HuH-7.5 (cell line): ENCODE data around the gene CDKAL1.
A peak's percentile ranks its signal among the peaks of the same experiment; 100 is the strongest.

Experiments
- DNase-seq: peaks from one replicate; pipeline ENCODE4 v3.0.0; 2011; ENCODE audit warnings: low spot score

Gene CDKAL1

DNA sequence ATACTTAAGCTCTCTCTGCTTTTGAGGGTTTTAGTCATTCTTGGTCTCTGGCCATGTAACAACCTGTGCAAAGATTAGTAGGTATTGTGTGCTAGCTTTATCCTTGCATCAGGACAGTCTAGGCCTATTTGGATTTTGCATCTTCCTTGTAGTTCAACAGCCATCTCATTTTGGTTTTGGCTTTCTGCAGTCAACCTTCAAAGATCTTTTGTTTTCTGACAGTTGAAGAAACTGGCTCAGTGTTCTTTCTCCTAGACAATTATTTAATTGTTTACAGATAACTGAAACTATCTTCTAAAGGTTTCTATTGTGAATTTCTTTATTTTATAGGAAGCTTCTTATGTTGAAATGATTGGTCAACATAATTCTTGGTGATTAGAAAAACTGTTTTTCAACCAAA is 307.5 kb downstream of the CDKAL1 start:
- DNase-seq = no peak

DNA sequence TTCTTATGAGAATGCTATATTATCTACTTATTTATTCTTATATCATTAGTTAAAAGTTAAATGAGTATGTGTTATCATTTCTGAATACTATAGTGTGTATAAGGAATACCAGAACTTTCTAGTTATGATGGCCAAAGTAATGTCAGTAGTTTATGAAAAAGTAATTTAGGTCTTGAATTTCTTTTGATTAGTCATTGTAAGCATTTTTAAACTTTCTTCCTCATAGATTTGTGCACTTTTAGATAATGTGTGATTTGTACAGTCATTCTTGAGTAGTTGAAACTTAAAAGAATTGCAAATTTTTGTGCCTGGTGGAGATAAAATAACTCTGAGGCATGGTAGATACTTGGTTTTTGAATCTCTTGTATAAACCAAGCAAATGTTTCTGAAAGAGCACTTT is 311.3 kb downstream of the CDKAL1 start:
- DNase-seq = no peak

DNA sequence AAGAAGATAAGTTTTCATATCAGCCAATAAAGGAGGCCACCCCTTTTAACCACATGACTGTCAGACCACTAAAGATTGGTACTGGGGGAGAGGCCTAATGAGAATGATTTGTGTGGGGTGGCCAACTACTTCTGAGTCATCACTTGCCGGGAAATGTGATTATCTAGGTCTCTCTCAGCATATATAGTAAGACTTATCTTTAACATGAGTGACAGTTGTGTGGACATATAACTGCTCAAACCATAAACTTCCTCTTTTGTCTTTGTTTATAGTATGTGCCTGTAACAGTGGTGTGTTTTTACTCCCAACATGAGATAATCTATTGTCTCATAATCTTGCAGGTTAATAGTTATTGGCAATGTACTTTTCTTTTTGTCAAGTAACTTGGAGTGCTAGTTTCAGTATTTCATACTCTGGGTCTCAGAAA is 312.4 kb downstream of the CDKAL1 start:
- no peak for DNase-seq

DNA sequence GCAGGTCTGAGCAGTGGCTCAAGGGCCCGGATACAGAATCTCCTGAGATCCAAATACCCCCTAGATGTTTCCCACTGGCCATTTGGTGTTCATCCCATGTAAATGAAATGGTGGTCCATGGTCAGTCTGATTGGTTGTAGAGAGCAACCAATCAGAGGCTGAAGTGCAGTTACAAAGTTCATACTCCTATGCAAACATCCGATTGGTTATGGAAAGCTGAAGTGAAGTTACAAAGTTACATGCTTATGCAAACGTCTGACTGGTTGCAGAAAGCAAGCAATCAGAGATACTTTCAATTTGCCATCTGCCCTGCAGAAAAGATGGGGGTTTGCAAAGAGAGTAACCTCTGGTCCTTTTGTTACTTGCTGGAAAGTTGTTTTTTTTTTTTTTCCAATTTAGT is 313.6 kb downstream of the CDKAL1 start:
- no peak for DNase-seq

DNA sequence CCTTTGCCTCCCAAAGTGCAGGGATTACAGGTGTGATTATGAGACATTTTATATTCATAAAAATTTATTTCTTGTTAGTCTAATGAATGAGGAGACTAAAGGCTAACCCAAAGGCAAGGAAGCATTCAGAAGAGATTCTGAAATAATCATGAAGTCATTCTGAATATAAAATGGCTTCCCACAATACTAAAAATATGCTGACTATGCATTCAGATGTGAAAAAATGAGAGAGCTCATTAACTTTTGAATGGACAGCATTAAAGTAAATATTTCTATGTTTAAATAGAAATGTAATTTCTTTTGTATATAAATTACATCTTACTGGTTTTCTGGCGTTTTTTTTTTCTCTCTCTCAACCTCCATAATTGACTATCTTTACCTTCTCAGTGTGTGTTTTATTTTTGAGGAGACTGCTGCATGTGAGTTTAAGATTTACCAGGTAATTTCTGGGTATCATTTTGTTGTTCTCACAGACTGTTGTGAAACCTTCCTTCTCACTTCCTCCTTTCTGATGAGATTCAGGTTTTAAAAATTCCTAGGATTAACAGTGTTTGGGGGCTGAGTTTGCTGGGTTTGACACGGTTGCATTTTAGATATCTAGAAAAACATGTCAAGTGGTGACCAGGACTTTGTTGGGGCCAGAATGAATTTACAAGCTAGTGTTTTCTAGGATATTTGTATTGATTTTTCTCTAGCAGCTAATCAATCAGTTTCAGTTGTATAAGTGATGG is 316.6 kb downstream of the CDKAL1 start:
- DNase-seq = no peak

DNA sequence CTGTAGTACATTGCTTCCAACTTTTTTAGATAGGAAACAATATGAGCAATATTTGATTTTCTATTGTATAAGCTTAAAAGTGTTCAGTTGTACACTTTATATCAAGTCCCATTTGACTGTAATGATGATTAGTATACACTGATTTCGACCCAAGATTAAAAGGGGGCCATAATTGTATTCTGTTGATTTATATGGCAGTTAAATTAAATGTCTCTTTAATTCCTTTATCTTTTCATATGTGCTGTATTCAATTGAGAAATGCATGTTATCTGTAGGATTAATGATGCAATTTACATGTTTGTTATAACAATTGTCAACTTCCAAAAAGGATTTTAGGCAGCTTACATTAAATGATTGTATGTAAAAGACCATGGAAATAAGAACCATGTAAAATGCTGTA is 317.5 kb downstream of the CDKAL1 start:
- no peak for DNase-seq

DNA sequence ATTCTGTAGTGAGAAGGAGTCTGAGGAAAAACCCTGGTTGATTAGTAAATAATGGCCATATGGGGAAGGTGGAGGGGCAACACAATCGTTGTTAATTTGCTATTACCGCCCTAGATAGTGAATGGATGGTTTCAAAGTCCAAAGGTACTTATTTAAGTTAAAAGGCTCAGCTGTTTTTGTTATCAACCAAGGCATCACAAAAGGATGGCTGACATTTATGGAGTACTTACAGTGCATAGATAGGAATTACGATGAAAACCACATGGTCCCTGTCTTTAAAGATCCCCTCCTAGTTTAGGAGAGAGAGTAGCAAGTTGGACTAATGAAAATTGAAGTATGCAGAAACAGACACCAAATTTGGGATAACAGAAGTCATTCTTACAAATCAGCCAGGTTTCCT is 319.6 kb downstream of the CDKAL1 start:
- DNase-seq = no peak

DNA sequence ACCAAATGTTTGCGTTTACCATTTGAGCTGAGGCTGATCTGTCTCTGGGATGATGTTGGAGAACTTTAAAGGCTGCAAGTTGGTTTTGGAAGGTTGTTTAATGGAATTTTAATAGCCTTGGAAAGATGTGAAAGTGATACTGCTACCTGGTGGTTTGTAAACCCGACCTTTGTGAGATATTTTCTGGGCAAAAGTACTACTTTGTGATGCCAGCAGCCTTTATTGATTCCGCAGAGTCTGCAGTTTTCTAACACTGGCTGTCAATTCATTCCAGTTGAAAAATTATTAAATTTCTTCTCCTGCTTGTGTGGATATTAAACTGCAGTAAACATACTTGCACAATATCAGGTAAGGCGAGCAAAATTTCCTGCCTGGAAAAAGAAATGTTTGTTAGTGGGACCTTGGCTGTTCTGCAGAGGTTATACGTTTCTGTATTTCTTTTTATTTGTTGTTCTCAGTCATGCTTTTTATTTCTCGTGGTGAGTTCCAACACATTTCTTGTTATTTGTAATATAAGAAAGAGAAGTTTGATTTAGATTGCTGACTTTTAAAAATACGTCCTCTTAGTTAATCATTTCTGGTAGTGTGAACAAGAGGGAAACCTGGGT is 322.5 kb downstream of the CDKAL1 start:
- no peak for DNase-seq

DNA sequence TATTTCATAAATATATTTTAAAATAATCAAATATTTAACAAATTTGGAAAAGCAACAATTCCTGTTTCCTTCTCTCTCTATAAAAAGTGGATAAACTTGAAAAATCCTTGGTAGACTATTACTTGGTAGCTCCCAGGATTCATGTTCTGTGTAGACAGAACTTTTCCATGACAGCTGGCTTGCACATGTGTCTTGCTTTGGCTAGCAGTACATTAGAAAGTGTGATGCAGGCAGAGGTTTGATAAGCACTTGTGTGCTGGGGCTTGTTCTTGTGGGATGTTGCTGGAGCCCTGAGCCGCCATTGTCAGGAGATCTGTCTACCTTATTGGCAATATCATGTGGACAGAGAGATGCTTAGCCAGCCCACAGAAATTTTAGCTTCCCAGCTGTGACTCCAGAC is 327.2 kb downstream of the CDKAL1 start:
- no peak for DNase-seq

DNA sequence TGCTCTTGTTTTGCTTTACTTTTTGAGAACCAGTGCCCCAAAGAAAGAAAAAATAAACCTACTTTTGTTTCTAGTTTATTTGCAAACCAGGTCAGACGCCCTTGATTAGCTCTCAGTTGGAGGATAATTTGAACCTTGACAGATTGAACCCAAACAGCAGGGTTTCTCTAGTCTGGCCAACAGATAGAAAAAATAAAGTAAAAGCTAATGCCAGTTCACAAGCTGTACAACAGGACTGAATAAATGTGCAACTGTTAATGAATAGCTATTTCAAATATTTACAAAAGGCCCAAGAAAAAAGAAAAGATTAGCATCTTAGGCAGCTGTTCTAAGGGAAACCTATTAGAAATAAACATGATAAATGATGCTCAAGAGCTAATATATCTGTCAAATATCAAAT is 331.8 kb downstream of the CDKAL1 start:
- DNase-seq = no peak

DNA sequence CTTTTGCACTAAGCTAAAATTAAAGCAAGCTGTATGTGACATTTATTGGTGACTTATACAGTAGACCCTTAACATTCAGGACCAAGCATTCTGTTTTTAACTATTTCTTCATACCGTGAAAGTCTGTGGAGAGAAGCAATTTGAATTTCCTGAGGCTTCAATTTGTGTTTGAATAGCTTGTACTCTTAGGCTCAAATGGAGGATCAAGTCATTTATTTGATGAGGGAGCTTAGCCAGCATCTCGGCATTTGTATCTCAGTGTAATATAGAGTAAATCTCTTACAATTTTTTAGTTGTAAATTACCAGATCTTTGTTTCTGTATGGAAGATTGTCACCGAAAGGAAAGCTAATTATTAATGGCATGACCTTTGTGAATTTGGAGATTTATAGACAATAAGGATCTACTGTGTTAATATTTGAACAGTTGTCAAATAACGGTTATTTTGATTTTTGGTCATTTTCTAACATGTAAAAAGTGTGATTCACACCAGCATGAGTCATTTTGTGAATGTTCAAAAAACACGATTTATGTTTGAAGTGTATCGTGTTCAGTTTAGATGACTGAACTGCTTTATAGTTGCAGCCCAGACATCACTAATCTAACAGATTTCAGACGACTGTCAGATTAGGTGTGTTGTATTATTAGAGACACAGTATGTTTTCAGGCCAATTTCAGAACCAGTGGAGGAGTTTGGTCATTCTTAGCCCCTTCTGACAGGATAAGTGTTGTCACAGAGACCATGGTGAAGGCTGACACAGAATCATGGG is 332.9 kb downstream of the CDKAL1 start:
- no peak for DNase-seq

DNA sequence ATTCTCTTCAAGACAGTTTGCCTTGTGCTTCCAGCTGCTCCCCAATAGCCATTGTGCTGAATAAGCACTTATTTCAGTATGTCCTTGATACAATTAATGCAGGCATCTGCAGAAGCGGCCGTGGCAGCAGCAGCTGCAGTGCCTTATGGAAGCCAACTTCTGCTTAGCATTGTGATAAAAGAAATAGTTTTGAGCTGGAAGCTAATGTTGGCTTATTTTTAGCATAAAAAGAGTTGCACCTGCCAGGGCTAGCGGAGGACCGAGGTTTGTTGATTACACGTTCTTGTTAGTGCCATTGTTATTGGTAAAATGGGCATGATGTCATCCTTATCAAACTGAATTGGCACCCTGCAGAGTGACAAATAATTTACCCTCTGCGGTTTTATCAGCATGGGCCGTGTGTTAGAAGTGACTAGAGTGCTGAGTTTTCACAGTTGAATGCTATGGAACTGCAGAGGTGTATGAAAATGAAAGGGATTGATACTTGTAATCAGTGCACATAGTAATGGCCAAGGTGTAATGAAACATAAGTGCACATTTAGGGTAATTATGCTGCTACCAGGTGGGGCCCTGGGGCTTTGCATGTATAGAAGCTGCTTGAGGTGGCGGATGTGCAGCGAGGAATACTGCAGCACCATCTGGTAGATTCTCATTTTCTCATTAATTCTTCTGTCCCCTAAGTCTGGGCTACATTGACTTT is 334.3 kb downstream of the CDKAL1 start:
- DNase-seq = no peak

DNA sequence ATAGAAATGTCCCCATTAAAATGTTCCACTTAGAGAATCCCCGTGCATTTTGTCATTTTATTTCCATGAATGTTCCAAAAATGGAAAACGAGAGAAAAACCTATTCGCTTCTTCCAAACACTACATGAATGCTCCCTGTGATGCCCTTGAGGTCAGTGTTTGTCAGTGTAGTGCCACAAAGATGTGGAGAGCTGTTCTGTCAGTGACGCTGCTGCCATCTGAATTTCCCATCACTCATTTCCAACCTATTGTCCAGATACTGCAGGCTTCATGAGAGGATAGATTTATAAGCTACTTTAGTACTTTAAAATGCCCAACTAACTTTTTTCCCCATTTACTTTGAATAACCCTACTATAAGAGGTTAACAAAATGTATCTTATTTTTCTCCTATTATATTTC is 335.8 kb downstream of the CDKAL1 start:
- DNase-seq = no peak

DNA sequence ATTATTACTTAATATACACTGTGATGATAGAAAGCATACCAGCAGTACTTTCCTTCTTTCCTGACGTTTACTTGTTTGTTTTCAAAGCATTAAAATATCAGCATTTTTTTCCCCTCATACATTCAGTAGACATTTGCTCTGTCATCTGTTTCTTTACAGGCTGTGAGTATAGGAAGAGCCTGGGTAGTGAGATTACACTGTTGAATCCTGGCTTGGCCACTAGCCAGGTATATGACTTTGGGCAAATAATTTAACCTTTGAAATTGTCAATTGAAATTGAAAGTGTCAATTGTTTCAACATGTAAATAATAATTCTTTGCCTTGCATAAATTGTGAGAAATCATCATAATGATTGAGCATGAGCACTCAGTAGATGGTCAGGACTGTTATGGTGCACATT is 336.2 kb downstream of the CDKAL1 start:
- no peak for DNase-seq

DNA sequence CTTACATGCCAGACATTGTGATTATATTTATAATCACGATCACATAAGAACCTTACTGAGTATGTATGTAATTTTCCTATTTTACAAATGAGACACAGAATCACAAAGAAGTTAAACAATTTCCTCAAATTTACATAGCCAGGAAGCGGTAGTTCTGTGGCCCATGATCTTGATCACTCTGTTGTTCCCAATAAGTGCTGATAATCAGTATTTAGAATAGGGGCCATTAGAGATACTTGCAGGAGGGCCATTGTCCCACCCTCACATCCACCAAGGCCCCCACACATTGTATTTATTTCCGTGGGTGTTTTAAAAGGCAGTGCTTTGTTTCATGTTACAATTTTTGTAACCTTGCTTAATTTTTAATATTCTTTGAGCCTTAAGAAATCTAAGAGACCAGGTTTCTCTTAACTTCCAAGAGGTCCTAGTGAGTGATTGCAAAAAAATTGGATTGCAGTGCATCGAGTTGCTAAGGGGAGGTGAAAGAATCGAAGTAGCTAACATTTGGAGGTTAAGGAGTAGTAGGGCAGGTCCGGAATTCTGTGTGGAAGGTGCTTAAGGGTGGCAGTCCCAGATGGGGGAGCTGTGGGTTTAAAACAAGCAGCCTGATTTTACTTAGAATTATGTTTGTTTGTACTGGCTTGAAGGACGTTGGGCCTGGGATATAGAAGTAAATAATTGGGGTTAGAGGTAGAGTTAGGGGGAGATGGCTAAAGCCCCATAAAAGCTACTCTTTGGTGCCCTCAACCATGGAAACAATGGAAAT is 339.4 kb downstream of the CDKAL1 start:
- no peak for DNase-seq

DNA sequence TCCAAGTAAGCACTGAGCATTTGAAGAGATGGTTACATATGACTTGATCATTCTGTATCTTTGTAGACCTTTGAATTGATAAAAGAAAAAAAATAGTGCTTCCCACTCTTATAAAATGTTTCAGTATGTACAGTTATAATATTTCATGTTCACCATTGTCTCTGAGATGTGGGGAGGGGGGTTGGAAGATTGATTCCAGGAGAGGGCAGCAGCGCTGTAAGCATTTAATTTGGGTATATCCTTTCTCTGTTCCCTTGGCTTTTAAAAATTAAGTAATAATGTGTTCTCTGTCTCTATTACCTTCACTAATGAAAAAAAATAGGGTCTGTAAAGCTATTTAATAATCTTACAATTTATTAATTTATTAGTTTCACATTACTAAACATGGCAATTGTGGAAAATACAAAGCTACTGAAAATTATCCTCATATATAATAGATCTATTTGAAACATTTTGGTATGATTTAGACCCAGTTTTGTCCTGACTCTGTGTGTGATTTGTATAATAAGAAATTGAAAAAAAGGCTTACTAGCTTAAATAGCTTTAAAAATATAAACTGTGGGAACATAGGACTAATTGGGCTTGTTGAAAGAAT is 341.2 kb downstream of the CDKAL1 start:
- no peak for DNase-seq

DNA sequence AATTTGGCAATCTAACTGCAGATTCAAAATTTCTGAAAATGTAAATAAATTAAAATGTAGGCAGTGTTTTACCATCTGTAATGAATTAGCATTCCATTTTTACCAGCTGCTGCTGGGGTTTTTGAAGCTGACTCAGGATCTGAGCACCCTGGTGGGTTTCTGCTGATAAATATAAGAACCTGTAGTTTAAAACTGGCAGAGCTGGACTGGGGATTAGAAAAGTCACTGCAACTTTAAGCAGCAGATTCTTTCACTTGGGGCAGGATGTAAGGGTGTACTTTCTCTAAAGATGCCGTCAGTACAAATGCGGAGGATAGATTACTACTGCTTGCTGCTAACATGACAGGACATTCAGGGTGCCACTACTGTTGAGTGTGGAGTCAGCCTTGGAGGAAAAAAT is 341.8 kb downstream of the CDKAL1 start:
- peak; percentile 5 for DNase-seq

DNA sequence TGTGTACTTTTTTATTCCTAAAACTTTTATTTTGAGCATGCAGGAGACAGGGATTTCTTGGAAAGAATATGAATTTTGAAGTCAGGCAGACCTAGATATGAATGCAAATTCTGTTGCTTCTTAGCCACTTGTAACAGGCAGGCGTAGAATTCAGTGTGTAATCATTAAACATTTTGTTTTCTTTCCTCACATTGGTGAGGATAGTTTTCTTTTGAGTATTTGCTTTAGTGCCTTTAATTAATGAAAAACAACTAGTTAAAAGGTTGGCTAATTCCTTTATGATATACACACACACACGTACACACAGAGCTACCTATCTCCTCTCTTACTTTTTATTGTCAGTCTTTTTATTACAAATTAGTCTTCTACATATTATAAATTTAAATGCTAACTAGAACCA is 342.3 kb downstream of the CDKAL1 start:
- DNase-seq = no peak

DNA sequence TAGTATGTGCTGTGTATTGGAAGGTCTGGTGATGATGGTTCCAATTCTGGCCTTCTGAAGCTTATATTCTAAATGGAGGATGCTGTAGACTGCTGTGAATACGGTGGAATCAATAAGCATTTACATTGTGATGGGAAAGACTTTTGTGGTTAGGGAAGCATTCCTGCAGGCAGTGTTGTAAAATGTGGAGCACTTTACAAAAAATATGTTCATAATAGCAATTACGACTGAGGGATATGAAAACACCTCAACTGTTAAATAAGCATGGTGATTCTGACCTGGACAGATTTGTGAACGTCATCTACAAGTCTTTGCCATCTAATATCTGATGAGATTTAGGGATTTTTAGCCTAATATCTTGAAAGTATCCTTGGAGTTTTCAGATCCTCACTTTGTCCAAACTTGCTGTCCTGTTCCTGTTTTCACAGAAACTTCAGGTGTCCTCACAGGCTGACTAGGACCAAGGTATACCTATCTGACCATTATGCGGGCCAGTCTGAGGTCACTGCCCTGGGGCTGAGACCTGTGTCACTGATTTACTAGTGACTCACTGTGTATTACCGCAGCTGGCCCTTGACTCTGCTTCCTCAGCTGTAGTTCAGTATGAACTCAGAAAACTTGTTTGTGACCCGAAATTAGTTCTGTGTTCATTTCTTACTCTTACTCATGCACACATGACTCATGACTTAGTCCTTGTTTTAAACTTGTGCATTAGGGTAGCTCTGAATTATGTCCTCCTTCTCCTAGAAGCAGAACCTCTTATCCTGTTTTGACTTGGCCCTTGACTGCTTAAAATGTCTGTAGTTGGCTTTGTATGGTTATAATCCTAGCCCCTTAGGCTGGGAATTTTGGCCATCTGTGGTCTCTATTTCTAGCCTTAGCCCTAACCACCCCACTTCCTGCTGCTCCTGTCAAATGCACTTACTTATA is 343.0 kb downstream of the CDKAL1 start:
- DNase-seq = peak; percentile 36

DNA sequence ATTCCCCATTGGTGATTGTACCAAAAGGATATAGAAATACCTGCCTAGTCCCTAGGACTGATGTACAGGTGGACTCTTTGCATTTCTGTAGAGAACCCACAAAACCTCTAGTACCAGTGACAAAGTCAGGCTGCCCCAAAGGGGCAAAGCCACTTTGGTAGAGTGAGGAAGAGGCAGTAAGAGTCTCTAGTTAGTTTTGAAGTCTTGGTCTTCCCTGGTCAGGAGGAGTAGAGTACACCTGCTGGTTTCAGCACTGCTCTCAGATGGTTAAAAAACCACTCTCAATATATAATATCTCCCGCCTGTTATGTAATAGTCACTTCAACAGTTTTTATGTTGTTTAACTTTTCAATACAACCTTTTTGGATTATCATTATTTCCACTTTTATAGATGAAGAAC is 344.9 kb downstream of the CDKAL1 start:
- no peak for DNase-seq
